RWPE1 (cell line): ENCODE data around the gene METTL23.
A peak's percentile ranks its signal among the peaks of the same experiment; 100 is the strongest.
"Not testable (repeated sequence)": the region's sequence is repeated elsewhere in the genome, so short reads cannot be mapped to it uniquely, and the experiment has no call there.

Source experiments
- CTCF ChIA-PET: fragments of 350-600 bp; sonication (Branson Sonifier 250); formaldehyde crosslinking; extraction: SDS; loops from one replicate; lab custom pipeline; 2021; lab: Yijun Ruan, JAX
- POLR2A ChIA-PET: fragments of 400-600 bp; formaldehyde crosslinking; extraction: SDS; loops from one replicate; lab custom pipeline; 2020; ENCODE audit warnings: antibody characterized with exemption; ENCODE audit not compliant: low non-redundant PET; lab: Yijun Ruan, JAX
- DNase-seq: peaks from one replicate; pipeline ENCODE4 v3.0.0; 2012; ENCODE audit warnings: low spot score
- H3K27ac ChIP-seq: fragments of 450-650 bp; 2 replicates; pipeline ENCODE4 v1.5.1; 2017
- TF ChIP-seq, protein P1 (sequence below): fragments of 450-650 bp; conservative IDR thresholded peaks from 2 replicates; pipeline ENCODE4 v1.5.1; 2017; ENCODE audit warnings: low read depth, mild to moderate bottlenecking

The METTL23 gene

DNA sequence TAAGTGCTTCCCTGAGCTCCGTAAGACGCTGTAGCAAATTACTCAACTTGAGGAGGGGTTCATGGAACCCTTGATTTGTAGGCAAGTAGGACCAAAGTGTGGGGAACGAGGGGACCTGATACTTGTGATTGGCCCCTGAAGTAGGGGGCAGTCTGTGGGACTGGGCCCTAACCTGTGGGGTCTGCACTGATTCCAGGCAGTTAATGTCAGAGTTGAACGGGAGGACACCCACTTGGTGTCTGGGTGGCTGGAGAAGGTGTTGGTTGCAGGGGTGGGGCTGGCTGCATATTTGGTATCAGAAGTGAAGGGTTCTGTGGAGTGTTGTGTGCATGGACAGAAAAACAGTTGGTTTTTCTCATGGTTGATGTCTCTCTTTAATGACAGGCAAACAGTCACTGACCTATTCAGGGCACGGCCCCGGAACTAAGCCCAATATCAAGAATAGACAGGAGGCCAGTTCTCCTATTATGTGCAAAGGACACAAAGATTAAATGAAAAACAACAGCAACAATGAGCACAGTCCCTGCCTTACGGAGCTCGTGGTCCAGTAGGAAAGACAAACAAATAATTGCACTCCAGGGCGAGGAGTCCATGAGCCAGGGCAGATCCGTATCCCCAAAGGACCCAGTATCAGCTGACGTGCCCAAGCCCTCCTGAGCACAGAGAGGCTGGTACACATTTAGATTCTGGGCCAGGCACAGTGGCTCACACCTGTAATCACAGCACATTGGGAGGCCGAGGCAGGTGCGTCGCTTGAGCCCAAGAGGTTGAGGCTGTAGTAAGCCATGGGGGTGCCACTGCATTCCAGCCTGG, 35.1 kb upstream of the METTL23 start:
- POLR2A ChIA-PET = no interaction called here
- CTCF ChIA-PET = interaction anchor here (0.6 kb wide), 1 partner anchor 145 kb away, joined by 3 read pairs; no protein-coding TSS in a partner anchor

DNA sequence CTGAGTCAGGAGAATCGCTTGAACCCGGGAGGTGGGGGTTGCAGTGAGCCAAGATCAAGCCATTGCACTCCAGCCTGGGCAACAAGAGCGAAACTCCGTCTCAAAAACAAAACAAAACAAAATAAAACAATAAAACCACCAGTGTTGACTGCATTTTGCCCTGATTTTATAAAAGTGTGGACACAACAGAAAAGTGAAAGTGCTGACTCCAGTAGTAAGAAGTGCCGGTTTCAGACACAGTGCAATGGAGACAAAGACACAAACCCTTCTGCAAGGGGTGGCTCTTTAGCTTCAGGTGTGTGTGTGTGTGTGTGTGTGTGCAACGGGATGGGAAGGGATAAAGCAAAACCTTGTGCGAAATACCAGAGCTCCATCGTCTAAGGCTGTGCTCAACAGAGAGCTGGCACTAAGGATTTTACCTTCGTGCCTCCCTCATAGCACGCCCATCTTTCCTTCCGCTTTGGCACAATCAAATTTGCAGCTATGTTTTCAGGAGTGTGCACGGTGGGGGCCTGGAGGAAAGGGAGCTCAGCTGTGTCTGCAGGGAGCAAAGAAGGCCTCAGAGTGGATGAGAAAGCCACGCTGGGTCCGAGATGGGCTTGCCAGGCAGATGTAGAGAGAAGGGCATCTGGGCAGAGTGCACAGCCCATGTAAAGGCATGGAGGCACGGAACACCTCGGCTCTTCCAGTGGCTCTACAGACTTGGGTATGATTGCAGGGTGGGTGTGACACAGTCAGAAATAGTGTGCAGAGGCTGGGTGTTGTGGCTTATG, 31.4 kb upstream of the METTL23 start:
- H3K27ac ChIP-seq = 0 out of 2 replicates have a peak overlapping the region, but pooled peaks have one; percentile 2
- POLR2A ChIA-PET = no interaction called here
- DNase-seq = no peak
- CTCF ChIA-PET = interaction anchor here (0.6 kb wide), 2 partner anchors 33 to 150 kb away, joined by 3 to 4 read pairs; no protein-coding TSS in a partner anchor
- TF ChIP-seq, protein P1, sequence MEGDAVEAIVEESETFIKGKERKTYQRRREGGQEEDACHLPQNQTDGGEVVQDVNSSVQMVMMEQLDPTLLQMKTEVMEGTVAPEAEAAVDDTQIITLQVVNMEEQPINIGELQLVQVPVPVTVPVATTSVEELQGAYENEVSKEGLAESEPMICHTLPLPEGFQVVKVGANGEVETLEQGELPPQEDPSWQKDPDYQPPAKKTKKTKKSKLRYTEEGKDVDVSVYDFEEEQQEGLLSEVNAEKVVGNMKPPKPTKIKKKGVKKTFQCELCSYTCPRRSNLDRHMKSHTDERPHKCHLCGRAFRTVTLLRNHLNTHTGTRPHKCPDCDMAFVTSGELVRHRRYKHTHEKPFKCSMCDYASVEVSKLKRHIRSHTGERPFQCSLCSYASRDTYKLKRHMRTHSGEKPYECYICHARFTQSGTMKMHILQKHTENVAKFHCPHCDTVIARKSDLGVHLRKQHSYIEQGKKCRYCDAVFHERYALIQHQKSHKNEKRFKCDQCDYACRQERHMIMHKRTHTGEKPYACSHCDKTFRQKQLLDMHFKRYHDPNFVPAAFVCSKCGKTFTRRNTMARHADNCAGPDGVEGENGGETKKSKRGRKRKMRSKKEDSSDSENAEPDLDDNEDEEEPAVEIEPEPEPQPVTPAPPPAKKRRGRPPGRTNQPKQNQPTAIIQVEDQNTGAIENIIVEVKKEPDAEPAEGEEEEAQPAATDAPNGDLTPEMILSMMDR = no peak

More for the DNA sequence above, 35.1 kb upstream of the METTL23 start:
- TF ChIP-seq, protein P1 = no peak
- no peak overlapping the region for H3K27ac ChIP-seq
- DNase-seq = no peak

DNA sequence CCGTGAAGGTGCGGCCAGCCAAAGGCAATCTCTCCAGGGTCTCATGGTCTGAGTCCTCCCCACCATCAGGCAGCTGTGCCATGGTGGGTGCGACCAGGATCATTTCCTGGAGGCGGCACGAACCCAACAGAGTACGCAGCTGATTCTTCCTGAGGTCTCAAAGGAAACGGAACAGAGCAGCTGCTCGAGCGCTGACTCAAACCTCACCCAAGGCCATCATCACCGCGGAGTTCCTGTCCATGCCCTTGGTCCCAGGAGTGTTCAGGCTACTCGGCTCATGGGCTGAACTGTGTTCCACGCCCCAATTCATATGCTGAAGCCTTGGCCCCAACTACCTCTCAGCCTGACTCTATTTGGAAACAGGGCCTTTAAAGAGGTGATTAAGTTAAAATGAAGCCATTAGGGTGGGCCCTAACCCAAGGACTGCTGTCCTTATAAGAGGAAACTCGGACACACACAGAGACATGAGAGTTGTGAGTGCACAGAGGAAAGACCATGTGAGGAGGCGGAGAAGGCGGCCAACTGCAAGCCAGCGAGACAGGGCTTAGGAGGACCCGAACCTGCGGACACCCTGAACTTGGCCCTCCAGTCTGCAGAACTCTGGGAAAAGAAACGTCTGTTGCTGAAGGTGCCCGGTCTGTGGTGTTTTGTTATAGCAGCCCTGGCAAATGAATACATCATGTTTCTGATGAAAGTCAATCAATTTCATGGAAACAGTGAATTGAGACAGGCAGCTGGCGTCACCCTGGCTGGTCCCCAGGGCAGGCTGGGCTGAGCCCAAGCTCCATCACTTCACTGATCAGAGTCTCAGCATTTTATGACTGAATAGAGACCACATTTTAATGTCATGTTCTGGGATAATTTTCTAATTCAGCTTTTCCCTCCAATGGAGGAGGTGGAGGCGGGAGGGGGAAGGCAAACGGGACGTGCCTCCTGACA, 29.6 kb upstream of the METTL23 start:
- POLR2A ChIA-PET = no interaction called here

DNA sequence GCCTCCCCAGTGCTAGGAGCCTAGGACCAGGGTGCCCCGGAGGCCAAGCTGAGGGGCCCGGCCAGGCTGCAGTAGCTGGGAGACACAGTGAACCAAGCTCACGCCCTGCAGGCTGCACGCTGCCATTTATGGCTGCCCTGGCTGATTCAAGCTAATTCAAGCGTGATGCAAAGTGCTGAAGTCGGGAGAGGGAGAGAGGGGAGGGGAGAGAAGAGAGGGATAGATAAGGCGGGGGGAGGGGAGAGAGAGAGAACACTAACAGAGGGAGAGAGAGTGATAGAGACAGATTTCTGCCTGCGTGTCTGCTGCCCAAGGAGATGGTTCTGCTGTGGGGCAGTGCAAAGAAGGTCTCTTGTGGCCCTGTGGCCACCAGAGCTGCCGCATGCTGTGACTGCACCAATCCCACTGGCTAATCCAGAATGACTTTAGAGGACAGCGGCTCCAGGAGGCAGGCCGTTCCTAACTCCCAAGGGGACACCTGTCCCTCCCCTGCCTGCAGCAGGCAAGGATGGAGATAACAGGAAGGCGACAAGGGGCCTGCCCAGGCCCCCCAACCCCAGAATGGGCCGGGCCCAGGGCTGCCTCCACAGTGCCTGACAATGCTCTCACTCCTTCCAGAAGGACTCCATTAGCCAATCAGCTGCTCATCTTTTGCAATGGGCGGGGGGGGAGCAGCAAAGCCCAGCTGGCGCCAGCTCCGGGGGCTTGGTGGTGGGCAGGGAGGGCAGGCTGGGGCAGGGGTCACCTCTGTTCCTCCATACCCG, 28.8 kb upstream of the METTL23 start:
- no peak for DNase-seq
- POLR2A ChIA-PET = no interaction called here
- CTCF ChIA-PET = interaction anchor here (0.7 kb wide), 1 partner anchor 175 kb away, joined by 3 read pairs; no protein-coding TSS in a partner anchor
- peak overlapping the region; percentile 13; the same call in 1 of the 2 replicates for H3K27ac ChIP-seq
- TF ChIP-seq, protein P1 = no peak

More for the DNA sequence above, 29.6 kb upstream of the METTL23 start:
- H3K27ac ChIP-seq = peak overlapping the region; percentile 13; the same call in 1 of the 2 replicates
- TF ChIP-seq, protein P1 = no peak
- CTCF ChIA-PET = interaction anchor here (0.6 to 0.7 kb wide), 2 partner anchors 119 to 174 kb away, joined by 3 to 5 read pairs; no protein-coding TSS in a partner anchor
- no peak for DNase-seq

DNA sequence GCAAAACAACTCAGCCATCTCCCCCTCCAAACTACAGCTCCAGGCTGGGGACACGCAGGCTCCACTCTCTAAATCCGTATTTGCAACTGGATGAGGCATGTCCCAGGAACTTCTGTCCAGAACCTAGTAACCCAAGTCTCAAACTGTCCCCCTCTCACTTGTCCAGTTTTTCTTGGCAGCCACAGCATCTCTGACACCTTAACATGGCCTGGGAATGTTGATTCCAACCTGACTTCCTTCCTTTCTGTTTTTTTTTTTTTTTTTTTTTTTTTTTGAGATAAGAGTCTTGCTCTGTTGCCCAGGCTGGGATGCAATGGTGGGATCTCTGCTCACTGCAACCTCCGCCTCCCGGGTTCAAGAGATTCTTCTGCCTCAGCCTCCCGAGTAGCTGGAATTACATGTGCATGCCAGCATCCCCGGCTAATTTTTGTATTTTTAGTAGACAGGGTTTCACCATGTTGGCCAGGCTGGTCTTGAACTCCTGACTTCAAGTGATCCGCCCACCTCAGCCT, 28.1 kb upstream of the METTL23 start:
- DNase-seq, H3K27ac ChIP-seq, CTCF ChIA-PET, POLR2A ChIA-PET: not testable (repeated sequence)

DNA sequence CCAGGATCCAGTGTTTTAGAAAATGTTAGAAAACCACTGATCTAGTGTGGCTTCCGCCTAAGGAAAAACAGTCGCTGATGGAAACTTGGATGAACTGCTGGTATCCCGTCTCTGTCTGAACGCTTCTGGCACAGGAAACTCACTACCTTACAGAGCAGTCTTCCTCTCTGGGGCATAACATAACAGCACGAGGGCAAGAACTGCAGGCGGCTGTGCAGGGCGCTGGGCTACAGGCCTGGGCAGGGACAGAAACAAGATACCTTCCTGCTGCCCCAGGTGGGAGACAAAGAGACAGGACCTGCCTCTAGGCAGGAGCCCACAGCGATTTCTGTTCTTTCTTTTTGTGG, 26.4 kb upstream of the METTL23 start:
- POLR2A ChIA-PET = no interaction called here
- H3K27ac ChIP-seq = peak overlapping the region; percentile 88
- no peak for DNase-seq
- TF ChIP-seq, protein P1 = no peak
- CTCF ChIA-PET = interaction anchor here (0.7 kb wide), 1 partner anchor 835 kb away, joined by 4 read pairs; no protein-coding TSS in a partner anchor
